Sigmoid colon (tissue), 7 donors: Measurements from ENCODE around the gene CKS2. TPM values are rescaled to one million over a fixed set of nuclear protein-coding genes. Genes with fewer than 3 reads are reported as not detected.

ENCODE experiments used
- DNase-seq: peaks from one replicate; pipeline ENCODE4 v3.0.0-alpha.2; 2019
- H3K27ac ChIP-seq, 4 donors: fragments of 200-600 bp; sonication (generic); one replicate each; pipeline ENCODE4 v1.5.1; 2016 to 2019; ENCODE audit warnings: mild to moderate bottlenecking in 1 of 4
- H3K27me3 ChIP-seq, 3 donors: fragments of 200-600 bp; sonication (generic); one replicate each; pipeline ENCODE4 v1.5.1; 2019; ENCODE audit warnings: mild to moderate bottlenecking in 1 of 3
- H3K36me3 ChIP-seq, 4 donors: fragments of 200-600 bp; sonication (generic); one replicate each; pipeline ENCODE4 v1.5.1; 2016 to 2019
- H3K4me1 ChIP-seq, 4 donors: fragments of 200-600 bp; sonication (generic); one replicate each; pipeline ENCODE4 v1.5.1; 2017 to 2019
- H3K4me3 ChIP-seq, 4 donors: fragments of 200-600 bp; sonication (generic); one replicate each; pipeline ENCODE4 v1.5.1; 2017 to 2019; ENCODE audit warnings: mild to moderate bottlenecking in 2 of 4, moderate library complexity in 1 of 4
- H3K9me3 ChIP-seq, 4 donors: fragments of 200-600 bp in 3 of 4; sonication (generic) in 3 of 4; one replicate each; pipeline versions ENCODE4 v1.5.1 to v1.6.1; 2013 to 2019
- EP300 ChIP-seq, 4 donors: sonication (generic); formaldehyde crosslinking; IDR thresholded peaks; one replicate each; pipeline ENCODE4 v1.6.1; 2017; ENCODE audit warnings: antibody characterized with exemption in 4 of 4
- POLR2A ChIP-seq, 2 donors: fragments of 450-650 bp; IDR thresholded peaks; one replicate each; pipeline ENCODE4 v1.6.1; 2016; ENCODE audit warnings: antibody characterized with exemption in 2 of 2, mild to moderate bottlenecking in 2 of 2, moderate library complexity in 2 of 2
- POLR2AphosphoS5 ChIP-seq, 4 donors: sonication (generic); formaldehyde crosslinking; IDR thresholded peaks; one replicate each; pipeline ENCODE4 v1.6.1; 2017; ENCODE audit warnings: antibody characterized with exemption in 4 of 4
- WGBS, 2 donors: extraction: QIAGEN DNeasy Blood & Tissue Kit; methylation state at CpG; one replicate each; pipeline ENCODE4 v1.1.7; 2013; 5-methylcytosine and 5-hydroxymethylcytosine counted together
- intact Hi-C: fragments of 100-400 bp; cut with DNase I; formaldehyde crosslinking; loops from one replicate; pipeline ENCODE4 v1.15.1; 2023
- polyA plus RNA-seq, 3 donors: library from polyadenylated mRNA; stranded (reverse); fragments of 200-250 nt; gene quantifications; one replicate each; pipeline ENCODE4 v1.2.3, GENCODE V29; 2013
- total RNA-seq, 4 donors: library from RNA; depleted of rRNA; stranded (reverse); fragments of >200 nt; gene quantifications; one replicate each; pipeline ENCODE4 v1.1.0, GENCODE V29; 2016
- TF ChIP-seq, protein P1 (sequence below), 4 experiments: fragments of 450-650 bp in 3 of 4; fragments of 200-600 bp in 1 of 4; IDR thresholded peaks; one replicate each; pipeline ENCODE4 v1.5.1; 2016 to 2019; ENCODE audit warnings: antibody characterized with exemption in 4 of 4, mild to moderate bottlenecking in 3 of 4, moderate library complexity in 2 of 4
- donor health status: healthy with polysubstance abuse.
- donor health status: Bipolar disorder and iron deficiency.
- donor health status: healthy.

CKS2 gene
- total and polyA plus RNA-seq, 7 donors: 4.7 to 151 (median 18.9) TPM

DNA sequence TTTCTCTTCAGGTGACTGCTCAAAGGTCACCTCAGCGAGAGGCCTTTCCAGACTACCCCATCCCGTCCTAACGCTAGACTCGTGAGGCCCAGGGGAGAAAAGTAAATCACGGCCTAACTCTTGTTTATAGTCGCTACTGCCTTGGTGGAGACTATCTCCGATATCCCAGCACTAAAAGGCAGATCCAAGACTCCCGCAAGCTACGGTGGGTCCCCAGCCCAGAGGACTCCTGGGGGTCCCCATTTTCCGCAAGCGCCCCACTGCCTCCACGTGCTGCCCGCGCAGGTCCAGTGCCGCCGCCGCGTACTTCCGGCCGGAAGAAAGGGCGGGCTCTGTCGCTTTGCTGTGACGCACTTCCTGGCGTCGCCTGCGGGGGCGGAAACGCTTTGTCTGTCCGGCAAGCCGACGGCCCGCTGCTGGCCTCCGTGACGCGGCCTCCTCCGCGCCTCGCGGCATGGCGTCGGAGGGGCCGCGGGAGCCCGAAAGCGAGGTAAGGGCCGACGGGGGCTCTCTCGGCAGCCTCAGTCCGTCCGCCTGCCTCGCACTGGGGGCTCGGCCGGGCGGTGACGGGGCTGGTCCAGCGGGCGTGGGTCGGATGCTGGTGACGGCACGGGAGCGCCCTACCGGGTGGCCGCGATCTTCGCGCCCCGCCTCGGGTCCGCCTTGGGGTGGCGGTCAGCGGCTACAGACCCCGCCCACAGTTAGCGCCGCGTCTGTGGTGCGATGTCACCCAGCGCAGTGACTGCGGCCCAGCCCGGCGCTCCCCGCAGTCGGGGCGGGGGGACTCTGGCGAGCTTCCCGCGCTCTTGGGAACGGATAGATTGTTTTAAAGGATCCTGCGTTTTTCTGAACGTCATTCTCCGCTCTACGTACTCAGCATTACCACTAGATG is 7.4 kb downstream of the CKS2 start, which contains the start of gene SECISBP2:
TSS of gene SECISBP2 (plus strand) at position 378 of the 892 bp plus-strand sequence. CDS start at position 455, 77 bp downstream.
- Histone ChIP-seq H3K27ac (peak within 1 kb of the TSS; percentile 98 to 100 (median 100)), H3K27me3 (no peaks in the 10 kb centered on the region), H3K4me1 (peaks cover 0 to 48% (median 30%) of the 10 kb centered on the region in 4 donors), H3K36me3 (peaks cover 0 to 5% (median 0%) of the 10 kb centered on the region in 4 donors), H3K9me3 (no peaks in the 10 kb centered on the region), H3K4me3 (peak within 1 kb of the TSS; percentile 71 to 91 (median 82))
- peak; percentile 98 for DNase-seq
- intact Hi-C loops: loop anchor here (2.0 kb wide), 1 partner anchor 230 kb away; no protein-coding TSS in a partner anchor
- WGBS, 2 donors: 0 to 1% methylated on average over 91 of the region's 91 CpGs
- TF ChIP-seq POLR2A (IDR thresholded peaks at IDR 0.05): peak; percentile 89 to 90
- TF ChIP-seq, protein P1, sequence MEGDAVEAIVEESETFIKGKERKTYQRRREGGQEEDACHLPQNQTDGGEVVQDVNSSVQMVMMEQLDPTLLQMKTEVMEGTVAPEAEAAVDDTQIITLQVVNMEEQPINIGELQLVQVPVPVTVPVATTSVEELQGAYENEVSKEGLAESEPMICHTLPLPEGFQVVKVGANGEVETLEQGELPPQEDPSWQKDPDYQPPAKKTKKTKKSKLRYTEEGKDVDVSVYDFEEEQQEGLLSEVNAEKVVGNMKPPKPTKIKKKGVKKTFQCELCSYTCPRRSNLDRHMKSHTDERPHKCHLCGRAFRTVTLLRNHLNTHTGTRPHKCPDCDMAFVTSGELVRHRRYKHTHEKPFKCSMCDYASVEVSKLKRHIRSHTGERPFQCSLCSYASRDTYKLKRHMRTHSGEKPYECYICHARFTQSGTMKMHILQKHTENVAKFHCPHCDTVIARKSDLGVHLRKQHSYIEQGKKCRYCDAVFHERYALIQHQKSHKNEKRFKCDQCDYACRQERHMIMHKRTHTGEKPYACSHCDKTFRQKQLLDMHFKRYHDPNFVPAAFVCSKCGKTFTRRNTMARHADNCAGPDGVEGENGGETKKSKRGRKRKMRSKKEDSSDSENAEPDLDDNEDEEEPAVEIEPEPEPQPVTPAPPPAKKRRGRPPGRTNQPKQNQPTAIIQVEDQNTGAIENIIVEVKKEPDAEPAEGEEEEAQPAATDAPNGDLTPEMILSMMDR (IDR thresholded peaks at IDR 0.05): peak in 2 of 4 experiments; percentile 43 to 64
- TF ChIP-seq EP300 (IDR thresholded peaks at IDR 0.05): peak in 3 of 4 donors; percentile 44 to 84 (median 84)
- peak; percentile 95 to 98 (median 96) for TF ChIP-seq POLR2AphosphoS5 (IDR thresholded peaks at IDR 0.05)

- no peaks in the 10 kb centered on the region for H3K27me3 ChIP-seq
- intact Hi-C loops: loop anchor here (2.0 kb wide), 1 partner anchor 230 kb away; no protein-coding TSS in a partner anchor
- peak overlapping the region; percentile 71 to 91 (median 82) for H3K4me3 ChIP-seq
- H3K36me3 ChIP-seq: peaks cover 0 to 8% (median 0%) of the 10 kb centered on the region in 4 donors
- no peak for TF ChIP-seq EP300 (IDR thresholded peaks at IDR 0.05)
- TF ChIP-seq, protein P1 (IDR thresholded peaks at IDR 0.05): peak in 1 of 4 experiments; percentile 55
- H3K4me1 ChIP-seq: peaks cover 0 to 52% (median 34%) of the 10 kb centered on the region in 4 donors
- no peaks in the 10 kb centered on the region for H3K9me3 ChIP-seq
- DNase-seq: no peak
- 2 to 5% methylated on average over 13 of the region's 13 CpGs for WGBS, 2 donors
- peak overlapping the region; percentile 98 to 100 (median 100) for H3K27ac ChIP-seq
Measured at GRCh38 chr9:89319015-89319905, 8.3 kb downstream of the CKS2 start.

- intact Hi-C loops: no loop called here
- no peak for TF ChIP-seq EP300 (IDR thresholded peaks at IDR 0.05)
- no peak for TF ChIP-seq POLR2AphosphoS5 (IDR thresholded peaks at IDR 0.05)
- no peak for TF ChIP-seq POLR2A (IDR thresholded peaks at IDR 0.05)
- TF ChIP-seq, protein P1 (IDR thresholded peaks at IDR 0.05): no peak
- peaks cover 0 to 37% (median 7%) of the 10 kb centered on the region in 4 donors for H3K36me3 ChIP-seq
- no peak overlapping the region for H3K27ac ChIP-seq
- no peaks in the 10 kb centered on the region for H3K27me3 ChIP-seq
- no peaks in the 10 kb centered on the region for H3K9me3 ChIP-seq
- no peak overlapping the region for H3K4me3 ChIP-seq
- WGBS, 2 donors: 48 to 70% methylated on average over 4 of the region's 4 CpGs
- H3K4me1 ChIP-seq: peaks cover 0 to 52% (median 34%) of the 10 kb centered on the region in 4 donors
- no peak for DNase-seq
Measured at GRCh38 chr9:89323390-89323789, 12.4 kb downstream of the CKS2 start.

DNA sequence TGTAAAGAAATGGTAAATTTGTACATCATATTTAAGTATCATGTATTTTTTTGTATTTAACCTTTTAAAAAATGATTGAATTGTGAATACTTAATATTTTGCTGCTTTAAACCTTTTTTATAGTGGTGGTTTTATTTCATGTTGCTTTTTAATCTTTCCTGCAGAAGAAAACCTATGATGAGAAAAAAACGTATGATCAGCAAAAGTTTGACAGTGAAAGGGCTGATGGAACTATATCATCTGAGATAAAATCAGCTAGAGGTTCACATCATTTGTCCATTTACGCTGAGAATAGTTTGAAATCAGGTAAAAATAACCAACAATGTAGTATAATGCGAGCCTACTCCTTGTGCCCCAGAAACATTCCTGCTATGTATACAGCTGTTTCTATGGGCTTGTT is 14.7 kb downstream of the CKS2 start:
- 90 to 92% methylated on average over 3 of the region's 3 CpGs for WGBS, 2 donors
- no peak for TF ChIP-seq EP300 (IDR thresholded peaks at IDR 0.05)
- no peak for TF ChIP-seq POLR2AphosphoS5 (IDR thresholded peaks at IDR 0.05)
- TF ChIP-seq POLR2A (IDR thresholded peaks at IDR 0.05): no peak
- no peak overlapping the region for H3K27ac ChIP-seq
- H3K4me3 ChIP-seq: no peak overlapping the region
- H3K36me3 ChIP-seq: peaks cover 0 to 57% (median 28%) of the 10 kb centered on the region in 4 donors
- peaks cover 0 to 37% (median 19%) of the 10 kb centered on the region in 4 donors for H3K4me1 ChIP-seq
- intact Hi-C loops: no loop called here
- DNase-seq: no peak
- H3K9me3 ChIP-seq: no peaks in the 10 kb centered on the region
- no peaks in the 10 kb centered on the region for H3K27me3 ChIP-seq
